Smooth muscle cell (in vitro differentiated cells): Measurements from ENCODE around the gene CAPN2. TPM values are rescaled to one million over a fixed set of nuclear protein-coding genes. Genes with fewer than 3 reads are reported as not detected.
A peak's percentile ranks its signal among the peaks of the same experiment; 100 is the strongest.

Experiments
- DNase-seq: peaks from one replicate; lab custom pipeline; 2025; ENCODE audit not compliant: unreplicated experiment; lab: John Stamatoyannopoulos, UW
- H2AFZ ChIP-seq: fragments of 200-600 bp; sonication (generic); 2 replicates; pipeline ENCODE4 v1.6.0; 2016; ENCODE audit warnings: antibody characterized with exemption, low read depth, mild to moderate bottlenecking
- H3F3A ChIP-seq: fragments of 200-600 bp; sonication (generic); 2 replicates; pipeline ENCODE4 v1.6.0; 2017; ENCODE audit warnings: antibody characterized with exemption, low read depth
- H3K27ac ChIP-seq: fragments of 200-600 bp; sonication (generic); 2 replicates; pipeline ENCODE4 v1.5.1; 2016; ENCODE audit warnings: low read depth, mild to moderate bottlenecking
- H3K27me3 ChIP-seq: fragments of 200-600 bp; sonication (generic); 2 replicates; pipeline ENCODE4 v1.6.1; 2016; ENCODE audit warnings: low read depth, mild to moderate bottlenecking
- H3K36me3 ChIP-seq: fragments of 200-600 bp; sonication (generic); 2 replicates; pipeline ENCODE4 v1.5.1; 2016; ENCODE audit warnings: low read depth
- H3K4me1 ChIP-seq: fragments of 200-600 bp; sonication (generic); 2 replicates; pipeline ENCODE4 v1.5.1; 2016; ENCODE audit warnings: low read depth
- H3K4me2 ChIP-seq: fragments of 200-600 bp; sonication (generic); 2 replicates; pipeline ENCODE4 v1.6.0; 2016; ENCODE audit warnings: mild to moderate bottlenecking
- H3K4me3 ChIP-seq: fragments of 200-600 bp; sonication (generic); 2 replicates; pipeline ENCODE4 v1.5.1; 2016; ENCODE audit warnings: mild to moderate bottlenecking
- H3K79me2 ChIP-seq: fragments of 200-600 bp; sonication (generic); 2 replicates; pipeline ENCODE4 v1.6.0; 2016; ENCODE audit warnings: low read depth, mild to moderate bottlenecking
- H3K9ac ChIP-seq: fragments of 200-600 bp; sonication (generic); 2 replicates; pipeline ENCODE4 v1.6.0; 2016; ENCODE audit warnings: low read depth
- H3K9me3 ChIP-seq: fragments of 200-600 bp; sonication (generic); replicated peaks from 2 replicates; pipeline ENCODE4 v1.5.1; 2016; ENCODE audit warnings: low read depth
- H4K20me1 ChIP-seq: fragments of 200-600 bp; sonication (generic); 2 replicates; pipeline ENCODE4 v1.6.0; 2016; ENCODE audit warnings: low read depth
- CTCF ChIP-seq: fragments of 200-600 bp; sonication (generic); IDR thresholded peaks from 2 replicates; pipeline ENCODE4 v1.5.1; 2017; ENCODE audit warnings: borderline replicate concordance, mild to moderate bottlenecking, antibody characterized with exemption; ENCODE audit not compliant: insufficient read depth, poor library complexity, severe bottlenecking
- WGBS: methylation state at CpG from one replicate; pipeline ENCODE4 v1.1.7; 2016; ENCODE audit warnings: low lambda C conversion rate; 5-methylcytosine and 5-hydroxymethylcytosine counted together
- polyA plus RNA-seq: library from polyadenylated mRNA; unstranded; fragments of >200 nt; fragmentation: Nextera tagmentation; extraction: Ambion mirVana; gene quantifications from 2 replicates; pipeline ENCODE4 v1.2.1, GENCODE V29; 2016
- total RNA-seq: library from RNA; depleted of rRNA; stranded (reverse); fragments of >200 nt; gene quantifications from 2 replicates; pipeline ENCODE4 v1.2.3, GENCODE V29; 2014

CAPN2 gene
- total and polyA plus RNA-seq, 2 experiments from 2014 or later, result 182 to 229 TPM

- 97% methylated on average over 3 of the region's 3 CpGs for WGBS
Observed at GRCh38 chr1:223667484-223668182, 44.7 kb upstream of the CAPN2 start.

GRCh38 chr1:223669003-223669795, 43.1 kb upstream of the CAPN2 start:
- Histone ChIP-seq H3F3A (no peaks in the 10 kb centered on the region), H4K20me1 (no peaks in the 10 kb centered on the region), H3K4me2 (no peak overlapping the region), H3K36me3 (no peaks in the 10 kb centered on the region), H3K4me1 (no peaks in the 10 kb centered on the region), H3K27ac (no peak overlapping the region), H2AFZ (no peak overlapping the region), H3K79me2 (no peaks in the 10 kb centered on the region), H3K4me3 (no peak overlapping the region), H3K9ac (no peak overlapping the region), H3K9me3 (no peaks in the 10 kb centered on the region), H3K27me3 (no peaks in the 10 kb centered on the region)
- WGBS, result 83% methylated on average over 6 of the region's 6 CpGs
- TF ChIP-seq CTCF, result no peak
- no peak for DNase-seq

More at GRCh38 chr1:223667484-223668182, 44.7 kb upstream of the CAPN2 start:
- TF ChIP-seq CTCF, result no peak
- no peak for DNase-seq
- Histone ChIP-seq H3F3A (no peaks in the 10 kb centered on the region), H3K9me3 (no peaks in the 10 kb centered on the region), H3K27ac (no peak overlapping the region), H3K4me1 (no peaks in the 10 kb centered on the region), H3K36me3 (no peaks in the 10 kb centered on the region), H3K4me2 (no peak overlapping the region), H4K20me1 (no peaks in the 10 kb centered on the region), H3K4me3 (no peak overlapping the region), H3K79me2 (no peaks in the 10 kb centered on the region), H2AFZ (no peak overlapping the region), H3K27me3 (no peaks in the 10 kb centered on the region), H3K9ac (no peak overlapping the region)

GRCh38 chr1:223670458-223671159, 41.7 kb upstream of the CAPN2 start:
- no peak for DNase-seq
- WGBS, result 56% methylated on average over 7 of the region's 7 CpGs

More at GRCh38 chr1:223670458-223671159, 41.7 kb upstream of the CAPN2 start:
- Histone ChIP-seq H3K9ac (no peak overlapping the region), H3K36me3 (no peaks in the 10 kb centered on the region), H3F3A (no peaks in the 10 kb centered on the region), H3K27ac (no peak overlapping the region), H3K4me3 (no peak overlapping the region), H3K27me3 (no peaks in the 10 kb centered on the region), H3K4me2 (no peak overlapping the region), H4K20me1 (no peaks in the 10 kb centered on the region), H2AFZ (no peak overlapping the region), H3K79me2 (no peaks in the 10 kb centered on the region), H3K9me3 (no peaks in the 10 kb centered on the region), H3K4me1 (no peaks in the 10 kb centered on the region)
- peak; percentile 51 for TF ChIP-seq CTCF
